Activated CD4-positive, alpha-beta T cell treated with anti-CD3 and anti-CD28 coated beads, Interleukin-2, amount 10 ng/mL, durations not matched to agents 7 days and 5 days (primary cell): Measurements from ENCODE around the gene FAM83F. TPM values are rescaled to one million over a fixed set of nuclear protein-coding genes. Genes with fewer than 3 reads are reported as not detected.
A peak's percentile ranks its signal among the peaks of the same experiment; 100 is the strongest.

Experiments
- CTCF ChIA-PET: fragments of 350-600 bp; sonication (Branson Sonifier 250); formaldehyde crosslinking; loops from one replicate; lab custom pipeline; 2021; ENCODE audit warnings: antibody characterized with exemption; lab: Charles Lee
- POLR2A ChIA-PET: fragments of 350-600 bp; sonication (Branson Sonifier 250); formaldehyde crosslinking; loops from one replicate; lab custom pipeline; 2021; ENCODE audit warnings: antibody characterized with exemption; lab: Charles Lee
- DNase-seq: peaks from one replicate; pipeline ENCODE4 v3.0.0-alpha.2; 2020
- H3K27ac Mint-ChIP-seq: one replicate; pipeline ENCODE4 v1.8.0; 2021; ENCODE audit warnings: mild to moderate bottlenecking, moderate library complexity, mixed read lengths
- H3K27me3 Mint-ChIP-seq: one replicate; pipeline ENCODE4 v1.8.0; 2021; ENCODE audit warnings: mixed read lengths
- H3K36me3 Mint-ChIP-seq: one replicate; pipeline ENCODE4 v1.8.0; 2021; ENCODE audit warnings: low read depth, mixed read lengths
- H3K4me1 Mint-ChIP-seq: one replicate; pipeline ENCODE4 v1.8.0; 2021; ENCODE audit warnings: mixed read lengths
- H3K4me3 Mint-ChIP-seq: one replicate; pipeline ENCODE4 v1.8.0; 2021; ENCODE audit warnings: mild to moderate bottlenecking, moderate library complexity, mixed read lengths
- H3K9me3 Mint-ChIP-seq: one replicate; pipeline ENCODE4 v1.8.0; 2021; ENCODE audit warnings: mixed read lengths
- total RNA-seq, 2 experiments: library from RNA; stranded (reverse); gene quantifications; one replicate each; pipeline ENCODE4 v1.2.3, GENCODE V29; 2021

Gene FAM83F
- total RNA-seq, 2 experiments from 2014 or later = 0.04 to 0.05 TPM

- Mint-ChIP-seq H3K27ac (no peak overlapping the region), H3K36me3 (peaks cover 2% of the 10 kb centered on the region), H3K4me3 (no peak overlapping the region), H3K9me3 (no peaks in the 10 kb centered on the region), H3K4me1 (peaks cover 33% of the 10 kb centered on the region), H3K27me3 (no peaks in the 10 kb centered on the region)
- ChIA-PET POLR2A (interaction anchor here (0.6 kb wide), 1 partner anchor 1505 kb away, joined by 4 read pairs; no protein-coding TSS in a partner anchor), CTCF (interaction anchor here (0.6 to 1.0 kb wide), 2 partner anchors 16 to 208 kb away, joined by 3 read pairs; no protein-coding TSS in a partner anchor)
- DNase-seq = no peak
Observed at GRCh38 chr22:40070701-40071100, 75.9 kb downstream of the FAM83F start.

GRCh38 chr22:40071720-40072119 lies 77.0 kb downstream of the FAM83F start:
- Mint-ChIP-seq H3K27me3 (no peaks in the 10 kb centered on the region), H3K4me3 (no peak overlapping the region), H3K4me1 (peaks cover 39% of the 10 kb centered on the region), H3K27ac (no peak overlapping the region), H3K9me3 (no peaks in the 10 kb centered on the region), H3K36me3 (peaks cover 2% of the 10 kb centered on the region)
- POLR2A ChIA-PET = no interaction called here
- DNase-seq = no peak
- CTCF ChIA-PET = interaction anchor here (0.8 to 1.0 kb wide), 2 partner anchors 16 to 17 kb away, joined by 3 read pairs; no protein-coding TSS in a partner anchor

GRCh38 chr22:40076702-40077645 lies 82.2 kb downstream of the FAM83F start:
- Mint-ChIP-seq H3K4me3 (peak overlapping the region; percentile 23), H3K27me3 (no peaks in the 10 kb centered on the region), H3K36me3 (peaks cover 2% of the 10 kb centered on the region), H3K4me1 (peaks cover 39% of the 10 kb centered on the region), H3K9me3 (no peaks in the 10 kb centered on the region), H3K27ac (no peak overlapping the region)
- DNase-seq = no peak
- ChIA-PET CTCF (interaction anchor here (0.6 kb wide), 1 partner anchor 10 kb away, joined by 3 read pairs; no protein-coding TSS in a partner anchor), POLR2A (interaction anchor here (1.3 kb wide), 1 partner anchor 101 kb away, joined by 3 read pairs; the partner anchor contains the start of gene TNRC6B)

- POLR2A ChIA-PET = interaction anchor here (0.7 to 1.3 kb wide), 2 partner anchors 100 to 388 kb away, joined by 3 to 7 read pairs; partner anchors contain the start of gene TNRC6B
- Mint-ChIP-seq H3K27ac (no peak overlapping the region), H3K27me3 (no peaks in the 10 kb centered on the region), H3K4me1 (peaks cover 39% of the 10 kb centered on the region), H3K36me3 (peaks cover 2% of the 10 kb centered on the region), H3K9me3 (no peaks in the 10 kb centered on the region), H3K4me3 (no peak overlapping the region)
- no peak for DNase-seq
- CTCF ChIA-PET = interaction anchor here (0.8 kb wide), 1 partner anchor 16 kb away, joined by 3 read pairs; no protein-coding TSS in a partner anchor
Observed at GRCh38 chr22:40077646-40078016, 82.9 kb downstream of the FAM83F start.

GRCh38 chr22:40081662-40082061 lies 86.9 kb downstream of the FAM83F start:
- no peak for DNase-seq
- H3K27me3 Mint-ChIP-seq = no peaks in the 10 kb centered on the region
- POLR2A ChIA-PET = no interaction called here
- peaks cover 3% of the 10 kb centered on the region for H3K36me3 Mint-ChIP-seq
- H3K27ac Mint-ChIP-seq = no peak overlapping the region
- H3K9me3 Mint-ChIP-seq = peaks cover 4% of the 10 kb centered on the region
- no peak overlapping the region for H3K4me3 Mint-ChIP-seq
- CTCF ChIA-PET = no interaction called here
- peaks cover 18% of the 10 kb centered on the region for H3K4me1 Mint-ChIP-seq

- Mint-ChIP-seq H3K4me3 (no peak overlapping the region), H3K9me3 (peaks cover 4% of the 10 kb centered on the region), H3K27me3 (no peaks in the 10 kb centered on the region), H3K27ac (no peak overlapping the region), H3K36me3 (peaks cover 3% of the 10 kb centered on the region), H3K4me1 (peaks cover 13% of the 10 kb centered on the region)
- ChIA-PET CTCF (no interaction called here), POLR2A (no interaction called here)
- no peak for DNase-seq
Observed at GRCh38 chr22:40082184-40082583, 87.4 kb downstream of the FAM83F start.

- H3K27ac Mint-ChIP-seq = no peak overlapping the region
- POLR2A ChIA-PET = no interaction called here
- DNase-seq = no peak
- peaks cover 3% of the 10 kb centered on the region for H3K36me3 Mint-ChIP-seq
- no peak overlapping the region for H3K4me3 Mint-ChIP-seq
- no peaks in the 10 kb centered on the region for H3K27me3 Mint-ChIP-seq
- CTCF ChIA-PET = interaction anchor here (0.5 to 1.8 kb wide), 3 partner anchors 9 to 83 kb away, joined by 3 to 4 read pairs (median 3); no protein-coding TSS in a partner anchor
- H3K4me1 Mint-ChIP-seq = peaks cover 7% of the 10 kb centered on the region
- H3K9me3 Mint-ChIP-seq = peaks cover 4% of the 10 kb centered on the region
Observed at GRCh38 chr22:40083794-40084193, 89.0 kb downstream of the FAM83F start.

GRCh38 chr22:40084246-40084645 lies 89.5 kb downstream of the FAM83F start:
- CTCF ChIA-PET = interaction anchor here (1.5 to 1.8 kb wide), 2 partner anchors 9 to 18 kb away, joined by 3 to 4 read pairs; no protein-coding TSS in a partner anchor
- no peak for DNase-seq
- H3K9me3 Mint-ChIP-seq = peaks cover 4% of the 10 kb centered on the region
- H3K36me3 Mint-ChIP-seq = peaks cover 3% of the 10 kb centered on the region
- no peak overlapping the region for H3K27ac Mint-ChIP-seq
- POLR2A ChIA-PET = no interaction called here
- H3K4me1 Mint-ChIP-seq = peaks cover 8% of the 10 kb centered on the region
- H3K4me3 Mint-ChIP-seq = no peak overlapping the region
- H3K27me3 Mint-ChIP-seq = no peaks in the 10 kb centered on the region

GRCh38 chr22:40088818-40089217 lies 94.1 kb downstream of the FAM83F start:
- Mint-ChIP-seq H3K36me3 (peaks cover 13% of the 10 kb centered on the region), H3K27me3 (no peaks in the 10 kb centered on the region), H3K9me3 (peaks cover 6% of the 10 kb centered on the region), H3K4me3 (no peak overlapping the region), H3K27ac (no peak overlapping the region), H3K4me1 (peaks cover 33% of the 10 kb centered on the region)
- POLR2A ChIA-PET = no interaction called here
- no peak for DNase-seq
- CTCF ChIA-PET = no interaction called here

Other genes with a start within 250 kb of the FAM83F start
- gene ENTHD1, start 101.2 kb upstream of the FAM83F start, total RNA-seq = under 1 TPM; 0.07 to 0.21 TPM
- 100 to 1,000 TPM; 137 to 138 TPM for gene GRAP2, start 93.9 kb upstream of the FAM83F start, total RNA-seq
- gene TMA7B, start 34.6 kb upstream of the FAM83F start, total RNA-seq = 1 to 10 TPM; 4.7 to 5.4 TPM
- gene TNRC6B, start 183.0 kb downstream of the FAM83F start, total RNA-seq = 10 to 100 TPM; 65.1 to 65.2 TPM